Measurements from ENCODE around the gene FIBCD1. TPM values are rescaled to one million over a fixed set of nuclear protein-coding genes. Genes with fewer than 3 reads are reported as not detected.

Gene FIBCD1
- total RNA-seq, 1 experiment from 2014 or later, result 0.26 TPM

GRCh38 chr9:130906735-130907416 lies 32.2 kb downstream of the FIBCD1 start:
- DNase-seq (ENCODE audit: low read depth, low spot score), result no peak
- in situ Hi-C loops (cut with HindIII; ENCODE audit: low pct_unique_long_range_greater_than_20kb, low sequenced_read_pairs), result no loop called here

- no peak for DNase-seq (ENCODE audit: low read depth, low spot score)
- in situ Hi-C loops (cut with HindIII; ENCODE audit: low pct_unique_long_range_greater_than_20kb, low sequenced_read_pairs), result no loop called here
Observed at GRCh38 chr9:130905902-130906734, 32.9 kb downstream of the FIBCD1 start.

- no peak for DNase-seq (ENCODE audit: low read depth, low spot score)
- in situ Hi-C loops (cut with HindIII; ENCODE audit: low pct_unique_long_range_greater_than_20kb, low sequenced_read_pairs), result no loop called here
Observed at GRCh38 chr9:130905125-130905901, 33.7 kb downstream of the FIBCD1 start.

- DNase-seq (ENCODE audit: low read depth, low spot score), result no peak
- in situ Hi-C loops (cut with HindIII; ENCODE audit: low pct_unique_long_range_greater_than_20kb, low sequenced_read_pairs), result no loop called here
Observed at GRCh38 chr9:130904070-130905044, 34.7 kb downstream of the FIBCD1 start.

GRCh38 chr9:130903194-130904069 lies 35.6 kb downstream of the FIBCD1 start:
- no peak for DNase-seq (ENCODE audit: low read depth, low spot score)
- in situ Hi-C loops (cut with HindIII; ENCODE audit: low pct_unique_long_range_greater_than_20kb, low sequenced_read_pairs), result no loop called here

GRCh38 chr9:130902204-130903185 lies 36.6 kb downstream of the FIBCD1 start:
- DNase-seq (ENCODE audit: low read depth, low spot score), result no peak
- in situ Hi-C loops (cut with HindIII; ENCODE audit: low pct_unique_long_range_greater_than_20kb, low sequenced_read_pairs), result no loop called here

GRCh38 chr9:130901498-130902203 lies 37.4 kb downstream of the FIBCD1 start:
- in situ Hi-C loops (cut with HindIII; ENCODE audit: low pct_unique_long_range_greater_than_20kb, low sequenced_read_pairs), result no loop called here

GRCh38 chr9:130900701-130901497 lies 38.1 kb downstream of the FIBCD1 start:
- DNase-seq (ENCODE audit: low read depth, low spot score), result no peak
- in situ Hi-C loops (cut with HindIII; ENCODE audit: low pct_unique_long_range_greater_than_20kb, low sequenced_read_pairs), result no loop called here

More at GRCh38 chr9:130901498-130902203, 37.4 kb downstream of the FIBCD1 start:
- no peak for DNase-seq (ENCODE audit: low read depth, low spot score)

- DNase-seq (ENCODE audit: low read depth, low spot score), result no peak
- in situ Hi-C loops (cut with HindIII; ENCODE audit: low pct_unique_long_range_greater_than_20kb, low sequenced_read_pairs), result no loop called here
Observed at GRCh38 chr9:130899051-130899748, 39.8 kb downstream of the FIBCD1 start.

- in situ Hi-C loops (cut with HindIII; ENCODE audit: low pct_unique_long_range_greater_than_20kb, low sequenced_read_pairs), result no loop called here
- no peak for DNase-seq (ENCODE audit: low read depth, low spot score)
Observed at GRCh38 chr9:130898552-130898852, 40.5 kb downstream of the FIBCD1 start.

GRCh38 chr9:130897848-130898551 lies 41.0 kb downstream of the FIBCD1 start:
- DNase-seq (ENCODE audit: low read depth, low spot score), result no peak
- in situ Hi-C loops (cut with HindIII; ENCODE audit: low pct_unique_long_range_greater_than_20kb, low sequenced_read_pairs), result no loop called here

GRCh38 chr9:130897105-130897751 lies 41.8 kb downstream of the FIBCD1 start:
- no peak for DNase-seq (ENCODE audit: low read depth, low spot score)
- in situ Hi-C loops (cut with HindIII; ENCODE audit: low pct_unique_long_range_greater_than_20kb, low sequenced_read_pairs), result no loop called here
